GM21786 (cell line): ENCODE measurements around the gene SPEM3.
A peak's percentile ranks its signal among the peaks of the same experiment; 100 is the strongest.

ENCODE experiments used
- ATAC-seq: cut with Tn5 transposase; IDR thresholded peaks from one replicate; pipeline ENCODE4 v1.9.1; 2021; ENCODE audit not compliant: unreplicated experiment

SPEM3 gene

GRCh38 chr17:7403977-7404736 is 24.5 kb upstream of the SPEM3 start, which contains the start of gene TMEM256:
TMEM256 (minus strand) TSS chr17:7404097; CDS start chr17:7404084, 13 bp downstream.
- peak; percentile 94 for ATAC-seq

GRCh38 chr17:7404737-7405349 is 23.8 kb upstream of the SPEM3 start:
- ATAC-seq: no peak

- no peak for ATAC-seq
These were observed 23.1 kb upstream of the SPEM3 start for GRCh38 chr17:7405350-7406234.

- no peak for ATAC-seq
These were observed 22.3 kb upstream of the SPEM3 start for GRCh38 chr17:7406235-7406825.

- no peak for ATAC-seq
These were observed 21.6 kb upstream of the SPEM3 start for GRCh38 chr17:7407082-7407481.

GRCh38 chr17:7407485-7408251 is 21.0 kb upstream of the SPEM3 start, which contains the start of gene NLGN2:
NLGN2 (plus strand) TSS chr17:7407845; CDS start chr17:7408256, 411 bp downstream.
- ATAC-seq: no peak

- ATAC-seq: no peak
These were observed 20.4 kb upstream of the SPEM3 start for GRCh38 chr17:7408252-7408727.

- ATAC-seq: no peak
These were observed 19.8 kb upstream of the SPEM3 start for GRCh38 chr17:7408863-7409262.

- no peak for ATAC-seq
These were observed 18.9 kb upstream of the SPEM3 start for GRCh38 chr17:7409716-7410115.

- ATAC-seq: no peak
These were observed 17.8 kb upstream of the SPEM3 start for GRCh38 chr17:7410634-7411426.

- ATAC-seq: no peak
These were observed 17.3 kb upstream of the SPEM3 start for GRCh38 chr17:7411427-7411750.

GRCh38 chr17:7413346-7413985 is 15.2 kb upstream of the SPEM3 start:
- ATAC-seq: no peak

- ATAC-seq: no peak
These were observed 13.8 kb upstream of the SPEM3 start for GRCh38 chr17:7414837-7415236.

GRCh38 chr17:7415784-7416183 is 12.9 kb upstream of the SPEM3 start:
- ATAC-seq: no peak

GRCh38 chr17:7416323-7416722 is 12.3 kb upstream of the SPEM3 start:
- ATAC-seq: no peak

GRCh38 chr17:7417056-7417655 is 11.5 kb upstream of the SPEM3 start:
- ATAC-seq: no peak

- no peak for ATAC-seq
These were observed 10.0 kb upstream of the SPEM3 start for GRCh38 chr17:7418472-7419152.
